ENCODE measurements around the gene CFAP46.

The CFAP46 gene

DNA sequence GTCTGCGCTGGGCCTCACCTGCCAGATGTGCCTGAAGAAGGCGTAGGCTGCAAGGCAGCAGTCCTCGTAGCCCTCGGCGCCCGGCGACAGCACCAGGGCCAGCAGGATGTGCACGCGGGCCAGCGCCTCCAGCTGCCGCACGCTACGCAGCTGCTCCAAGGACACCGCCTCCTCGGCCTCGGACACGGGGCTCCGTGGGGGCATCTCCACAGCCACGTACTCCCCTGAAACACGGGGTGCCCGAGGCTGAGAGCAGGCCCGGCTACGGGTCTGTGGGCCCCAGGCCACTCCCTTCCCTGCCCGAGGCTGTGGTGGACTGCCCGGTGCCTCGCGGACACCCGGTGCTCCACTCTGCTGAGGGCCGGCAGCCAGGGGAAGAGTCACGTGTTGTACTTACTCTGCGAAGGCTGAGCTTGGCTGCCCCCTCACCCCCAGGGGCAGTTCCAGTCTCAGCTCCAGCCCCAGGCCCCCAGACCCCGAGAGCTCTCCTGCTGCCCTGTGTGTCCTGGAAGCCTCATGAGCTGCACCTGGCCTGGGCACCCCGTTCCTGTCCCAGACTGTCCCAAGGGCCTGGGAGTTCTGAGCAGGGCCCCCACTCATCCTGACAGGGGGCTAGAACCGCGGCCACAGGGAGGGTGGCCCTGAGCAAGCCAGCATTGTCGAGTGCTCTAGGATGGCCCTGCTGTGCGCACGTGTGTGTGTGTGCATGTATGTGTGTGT, 62.8 kb downstream of the CFAP46 start:
- DNase-seq = no peak

- DNase-seq = no peak
These were observed 63.5 kb downstream of the CFAP46 start for GRCh38 chr10:132878730-132879407.

DNA sequence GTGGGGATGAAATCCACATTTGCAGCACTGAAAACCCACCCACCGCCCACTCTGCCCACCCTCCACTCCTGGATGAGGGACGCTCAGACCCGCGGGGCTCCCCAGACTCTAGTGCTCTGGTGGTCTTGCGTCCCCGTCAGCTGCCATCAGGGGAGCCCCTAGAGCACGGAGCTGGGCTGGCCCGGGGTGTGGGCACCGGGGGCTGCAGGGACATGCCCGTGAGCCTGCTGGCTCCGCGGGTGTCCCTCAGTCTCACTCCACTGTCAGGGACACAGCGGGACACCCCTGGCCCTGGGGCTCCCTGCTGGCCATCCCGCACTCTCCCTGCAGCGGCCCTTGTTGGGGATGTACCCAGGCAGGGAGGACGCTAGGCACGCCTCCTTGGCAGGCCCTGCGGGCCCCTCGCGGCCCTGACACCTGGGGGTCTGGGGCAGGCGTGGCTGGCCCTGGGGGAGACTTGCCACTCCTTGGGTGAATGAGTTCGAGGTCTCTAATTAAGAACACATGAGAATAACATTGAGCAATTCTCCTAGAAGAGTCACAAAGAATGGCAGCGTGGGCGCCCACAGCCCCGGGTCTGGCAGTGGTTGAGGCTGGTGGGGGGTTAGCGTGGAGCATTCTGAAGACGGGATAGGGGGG, 64.2 kb downstream of the CFAP46 start:
- no peak for DNase-seq

DNA sequence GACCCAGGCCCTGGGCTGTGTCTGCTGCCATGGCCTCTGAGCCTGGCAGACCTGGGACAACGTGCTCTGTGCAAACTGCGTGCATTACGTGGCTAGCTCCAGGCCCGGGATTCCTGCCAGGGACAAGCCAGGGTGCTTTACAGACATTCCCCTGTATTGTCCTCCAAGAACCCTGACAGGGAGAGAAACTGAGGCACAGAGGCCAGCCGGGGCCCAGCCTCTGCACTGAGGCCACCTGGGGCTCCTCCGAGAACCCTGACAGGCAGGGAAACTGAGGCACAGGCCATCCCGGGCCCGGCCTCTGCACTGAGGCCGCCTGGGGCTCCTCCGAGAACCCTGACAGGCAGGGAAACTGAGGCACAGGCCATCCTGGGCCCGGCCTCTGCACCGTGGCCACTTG, 64.9 kb downstream of the CFAP46 start:
- no peak for DNase-seq

DNA sequence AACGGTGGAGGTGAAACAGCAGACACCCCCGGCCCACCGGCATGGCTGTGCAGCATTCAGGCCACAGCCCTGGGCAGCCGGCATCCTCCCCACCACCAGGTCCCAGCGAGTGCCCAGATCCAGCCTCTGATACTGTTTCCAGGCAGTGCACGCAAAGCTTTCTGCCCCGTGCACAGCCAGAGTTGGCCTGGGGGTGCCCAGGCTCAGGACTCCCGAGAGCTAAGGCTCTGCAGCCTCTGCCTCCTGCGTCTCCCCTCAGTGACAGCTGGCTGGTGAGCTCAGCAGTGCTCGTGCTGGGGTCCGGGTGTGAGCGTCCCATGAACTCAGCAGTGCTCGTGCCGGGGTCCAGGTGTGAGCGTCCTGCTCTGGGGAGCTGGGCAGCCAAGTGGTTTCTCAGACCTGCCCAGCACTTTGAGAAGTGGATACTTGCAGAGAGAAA, 65.4 kb downstream of the CFAP46 start:
- DNase-seq = no peak

GRCh38 chr10:132876131-132876860, 66.1 kb downstream of the CFAP46 start:
- DNase-seq = no peak

DNA sequence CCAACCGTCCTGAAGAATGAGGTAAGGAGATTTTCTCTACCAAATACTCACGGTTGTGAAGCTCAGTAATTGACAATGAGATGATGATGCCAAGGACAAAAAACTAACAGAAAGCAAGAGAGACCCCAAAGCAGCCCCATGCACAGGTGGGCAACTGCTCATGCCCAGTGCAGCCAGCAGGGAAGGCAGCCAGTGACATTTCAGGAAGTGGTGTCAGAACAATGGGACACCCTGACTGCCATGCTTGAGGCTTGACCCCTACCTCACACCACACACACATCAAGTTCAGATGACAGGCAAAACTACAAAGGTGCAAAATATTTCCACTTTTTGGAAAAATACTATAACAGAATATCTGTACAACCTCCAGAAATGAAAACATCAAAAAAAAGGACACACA, 66.9 kb downstream of the CFAP46 start:
- DNase-seq = no peak

DNA sequence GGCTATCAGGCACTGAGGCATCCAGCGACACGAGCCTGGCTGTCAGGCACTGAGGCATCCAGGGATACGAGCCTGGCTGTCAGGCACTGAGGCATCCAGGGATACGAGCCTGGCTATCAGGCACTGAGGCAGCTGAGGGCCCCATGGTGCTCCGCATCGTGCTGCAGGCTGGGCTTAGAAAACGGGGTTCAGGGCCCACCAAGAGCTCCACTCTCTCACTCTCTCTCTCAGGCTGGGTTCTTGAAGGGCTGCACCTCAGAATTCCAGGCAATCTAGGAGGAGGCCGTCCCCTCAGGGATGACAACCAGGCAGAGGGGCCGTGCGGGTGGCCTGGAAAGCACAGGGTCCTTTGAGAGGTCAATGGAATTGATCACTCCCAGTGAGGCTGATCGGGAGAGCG, 69.0 kb downstream of the CFAP46 start:
- DNase-seq = no peak

GRCh38 chr10:132872658-132873057, 69.7 kb downstream of the CFAP46 start:
- DNase-seq = no peak

- DNase-seq = no peak
These were observed 71.9 kb downstream of the CFAP46 start for GRCh38 chr10:132870426-132870825.

DNA sequence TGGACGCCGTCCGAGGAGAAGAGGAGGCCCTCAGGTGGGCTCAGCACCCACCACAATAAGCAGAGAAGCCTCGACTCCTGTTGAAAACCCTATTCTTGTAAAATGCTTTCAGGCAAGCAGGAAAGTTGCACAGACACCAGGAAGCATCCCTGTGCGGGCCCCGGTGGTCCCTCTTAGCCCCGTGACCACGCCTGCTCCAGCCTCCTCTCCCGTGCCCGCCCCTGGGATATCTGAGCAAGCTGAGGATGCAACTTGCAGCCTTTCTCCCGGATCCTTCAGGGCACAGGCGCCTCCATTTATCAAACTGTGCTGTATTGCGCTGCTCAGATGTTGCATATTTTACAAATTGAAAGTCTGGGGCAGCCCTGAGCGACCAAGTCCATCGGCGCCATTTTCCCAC, 72.7 kb downstream of the CFAP46 start:
- no peak for DNase-seq

GRCh38 chr10:132868995-132869394, 73.4 kb downstream of the CFAP46 start:
- no peak for DNase-seq

GRCh38 chr10:132867801-132868644, 74.3 kb downstream of the CFAP46 start:
- no peak for DNase-seq

GRCh38 chr10:132866601-132867381, 75.6 kb downstream of the CFAP46 start:
- no peak for DNase-seq

- no peak for DNase-seq
These were observed 76.3 kb downstream of the CFAP46 start for GRCh38 chr10:132865851-132866600.

- no peak for DNase-seq
These were observed 77.2 kb downstream of the CFAP46 start for GRCh38 chr10:132865171-132865631.

- no peak for DNase-seq
These were observed 79.6 kb downstream of the CFAP46 start for GRCh38 chr10:132862485-132863420.

- DNase-seq = no peak
These were observed 80.4 kb downstream of the CFAP46 start for GRCh38 chr10:132861884-132862461.

GRCh38 chr10:132861116-132861691, 81.2 kb downstream of the CFAP46 start:
- no peak for DNase-seq

All from NCI-H446 (cell line).